DOHH2 (cell line): Measurements from ENCODE around the gene CLEC2A.

Source experiments
- H3F3A ChIP-seq: fragments of 200-600 bp; sonication (generic), shearing (Covaris generic); 2 replicates; pipeline ENCODE4 v1.6.0; 2016; ENCODE audit warnings: antibody characterized with exemption, mild to moderate bottlenecking; ENCODE audit not compliant: control insufficient read depth, insufficient read depth
- H3K27ac ChIP-seq: fragments of 200-600 bp; sonication (generic); 2 replicates; pipeline ENCODE4 v1.5.1; 2014; ENCODE audit warnings: low read depth, mild to moderate bottlenecking, low read length, moderate library complexity
- H3K27me3 ChIP-seq: fragments of 200-600 bp; sonication (generic); 2 replicates; pipeline ENCODE4 v1.6.1; 2014; ENCODE audit warnings: mild to moderate bottlenecking, low read length, mixed read lengths; ENCODE audit not compliant: control insufficient read depth
- H3K36me3 ChIP-seq: fragments of 200-600 bp; sonication (generic); 2 replicates; pipeline ENCODE4 v1.6.1; 2014; ENCODE audit warnings: mild to moderate bottlenecking, low read length, moderate library complexity, mixed read lengths; ENCODE audit not compliant: control insufficient read depth
- H3K4me1 ChIP-seq: fragments of 200-600 bp; sonication (generic); 2 replicates; pipeline ENCODE4 v1.6.1; 2014; ENCODE audit warnings: mild to moderate bottlenecking, low read length, mixed read lengths; ENCODE audit not compliant: control insufficient read depth
- H3K4me2 ChIP-seq: fragments of 200-600 bp; sonication (generic); 2 replicates; pipeline ENCODE4 v1.6.0; 2014; ENCODE audit warnings: mild to moderate bottlenecking, low read length, moderate library complexity
- H3K4me3 ChIP-seq: fragments of 200-600 bp; sonication (generic); 2 replicates; pipeline ENCODE4 v1.5.1; 2014; ENCODE audit warnings: mild to moderate bottlenecking, low read length, mixed read lengths
- H3K79me2 ChIP-seq: fragments of 200-600 bp; sonication (generic); 2 replicates; pipeline ENCODE4 v1.6.1; 2014; ENCODE audit warnings: mild to moderate bottlenecking, low read length, mixed read lengths; ENCODE audit not compliant: control insufficient read depth
- H3K9me2 ChIP-seq: fragments of 200-600 bp; sonication (generic); replicated peaks from 2 replicates; pipeline ENCODE4 v1.6.1; 2014; ENCODE audit warnings: mild to moderate bottlenecking, low read length, mixed read lengths; ENCODE audit not compliant: control insufficient read depth
- H3K9me3 ChIP-seq: fragments of 200-600 bp; sonication (generic); 2 replicates; pipeline ENCODE4 v1.6.1; 2014; ENCODE audit warnings: antibody characterized with exemption, low read length, mixed read lengths; ENCODE audit not compliant: control insufficient read depth, insufficient read depth
- H4K20me1 ChIP-seq: fragments of 200-600 bp; sonication (generic); 2 replicates; pipeline ENCODE4 v1.6.0; 2014; ENCODE audit warnings: low read depth, mild to moderate bottlenecking, antibody characterized with exemption, low read length, moderate library complexity; ENCODE audit not compliant: control insufficient read depth, insufficient read depth
- CTCF ChIP-seq: fragments of 200-600 bp; sonication (generic); IDR thresholded peaks from one replicate; pipeline ENCODE4 v1.5.1; 2014; ENCODE audit warnings: antibody characterized with exemption, mild to moderate bottlenecking, low read depth, low read length; ENCODE audit not compliant: poor library complexity, severe bottlenecking
- EZH2phosphoT487 ChIP-seq: fragments of 200-600 bp; sonication (generic); IDR thresholded peaks from 2 replicates; pipeline ENCODE4 v1.6.1; 2017; ENCODE audit warnings: borderline replicate concordance, mild to moderate bottlenecking, antibody characterized with exemption, low read length, moderate library complexity, mixed read lengths

The CLEC2A gene

DNA sequence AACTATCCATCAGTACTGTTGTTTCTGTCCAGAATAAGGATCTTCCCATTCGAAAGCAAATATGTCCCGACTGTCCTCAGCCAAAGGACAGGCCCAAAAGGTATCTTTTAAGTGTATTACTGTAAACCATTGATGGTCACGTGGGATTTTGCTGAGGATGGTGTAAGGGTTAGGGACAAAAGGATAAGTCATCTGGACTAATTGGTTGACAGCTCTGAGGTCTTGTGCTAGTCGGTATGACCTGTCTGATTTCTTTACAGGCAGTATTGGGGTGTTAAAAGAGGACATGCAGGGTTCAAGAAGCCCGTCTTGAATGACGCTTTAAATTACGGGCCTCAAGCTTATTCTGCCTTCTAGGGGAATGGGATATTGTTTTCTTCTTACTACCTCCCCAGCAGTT lies 24.4 kb downstream of the CLEC2A start:
- H3K27ac ChIP-seq, result no peak overlapping the region
- H3K4me3 ChIP-seq, result no peak overlapping the region

DNA sequence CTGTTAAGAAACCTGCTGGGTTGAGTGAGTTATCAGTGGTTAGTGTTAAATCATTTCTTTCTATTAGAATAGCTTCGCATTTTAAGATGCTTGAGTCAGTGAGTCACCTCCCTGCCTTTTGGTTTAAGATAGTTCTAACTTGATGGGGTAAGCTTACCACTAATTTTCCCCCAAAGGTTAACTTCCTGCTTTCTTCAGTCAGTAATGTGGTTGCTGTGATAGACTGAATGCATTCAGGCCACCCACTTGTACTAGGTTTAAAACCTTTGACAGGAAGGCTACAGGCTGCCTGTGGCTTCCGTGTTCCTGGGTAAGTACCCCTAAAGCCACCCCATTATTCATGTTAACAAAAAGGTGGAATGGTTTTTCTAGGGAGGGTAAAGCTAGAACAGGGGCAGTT lies 25.3 kb downstream of the CLEC2A start:
- no peaks in the 10 kb centered on the region; the same call in 1 of the 2 replicates for H3K27me3 ChIP-seq
- H3K9me3 ChIP-seq, result peaks cover 16% of the 10 kb centered on the region
- no peaks in the 10 kb centered on the region for H3K9me2 ChIP-seq
- no peaks in the 10 kb centered on the region for H3K79me2 ChIP-seq
- no peaks in the 10 kb centered on the region for H4K20me1 ChIP-seq
- H3K4me3 ChIP-seq, result no peak overlapping the region
- no peak overlapping the region for H3K4me2 ChIP-seq
- H3F3A ChIP-seq, result no peaks in the 10 kb centered on the region
- H3K36me3 ChIP-seq, result no peaks in the 10 kb centered on the region
- no peaks in the 10 kb centered on the region for H3K4me1 ChIP-seq
- TF ChIP-seq CTCF, result no peak
- no peak for TF ChIP-seq EZH2phosphoT487
- no peak overlapping the region for H3K27ac ChIP-seq

More for the DNA sequence above, 24.4 kb downstream of the CLEC2A start:
- no peaks in the 10 kb centered on the region for H4K20me1 ChIP-seq
- H3K4me1 ChIP-seq, result no peaks in the 10 kb centered on the region
- H3K9me2 ChIP-seq, result no peaks in the 10 kb centered on the region
- H3F3A ChIP-seq, result no peaks in the 10 kb centered on the region
- no peaks in the 10 kb centered on the region for H3K36me3 ChIP-seq
- H3K4me2 ChIP-seq, result no peak overlapping the region
- no peaks in the 10 kb centered on the region for H3K79me2 ChIP-seq
- TF ChIP-seq CTCF, result no peak
- no peak for TF ChIP-seq EZH2phosphoT487
- H3K27me3 ChIP-seq, result no peaks in the 10 kb centered on the region; the same call in 1 of the 2 replicates
- H3K9me3 ChIP-seq, result peaks cover 14% of the 10 kb centered on the region

DNA sequence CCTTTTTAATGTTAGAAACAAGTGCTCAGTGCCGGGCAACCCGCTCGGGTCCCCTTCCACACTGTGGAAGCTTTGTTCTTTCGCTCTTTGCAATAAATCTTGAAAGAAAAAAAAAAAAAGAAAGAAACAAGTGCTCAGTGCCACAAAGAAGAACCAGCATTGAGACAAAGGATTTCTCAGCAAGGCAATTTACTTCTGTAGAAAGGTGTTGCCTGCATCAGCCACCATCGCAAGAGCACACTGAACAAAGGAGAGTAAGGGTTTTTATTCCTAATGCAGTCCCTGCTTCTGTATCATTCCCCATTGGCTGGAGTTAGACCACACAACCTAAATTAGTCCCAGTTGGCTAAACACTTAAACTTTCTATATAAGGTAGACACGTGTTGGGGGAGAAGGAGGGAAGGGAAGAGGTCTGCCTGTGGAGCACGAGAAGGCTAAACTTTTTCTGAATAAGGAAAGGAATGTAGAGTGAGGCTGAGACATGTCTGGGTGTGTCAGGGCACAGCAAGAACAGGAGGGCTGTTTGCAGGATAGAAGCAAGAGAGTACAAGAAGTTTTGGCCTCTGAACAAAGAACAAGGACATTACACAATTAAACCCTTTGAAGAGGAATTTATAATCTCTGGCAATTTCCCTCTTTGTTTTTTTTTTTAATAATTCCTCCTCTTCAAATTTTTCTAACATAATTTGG lies 29.5 kb downstream of the CLEC2A start:
- H4K20me1 ChIP-seq, result no peaks in the 10 kb centered on the region
- TF ChIP-seq CTCF, result no peak
- no peak for TF ChIP-seq EZH2phosphoT487
- H3K4me2 ChIP-seq, result no peak overlapping the region
- peaks cover 19% of the 10 kb centered on the region for H3K27me3 ChIP-seq
- H3K9me3 ChIP-seq, result peaks cover 3% of the 10 kb centered on the region; the same call in 1 of the 2 replicates
- H3F3A ChIP-seq, result no peaks in the 10 kb centered on the region
- H3K4me3 ChIP-seq, result no peak overlapping the region
- no peaks in the 10 kb centered on the region for H3K36me3 ChIP-seq
- H3K79me2 ChIP-seq, result no peaks in the 10 kb centered on the region
- no peaks in the 10 kb centered on the region for H3K4me1 ChIP-seq
- no peaks in the 10 kb centered on the region for H3K9me2 ChIP-seq
- H3K27ac ChIP-seq, result no peak overlapping the region
